Liver (tissue), 9 donors: ENCODE results near the gene CGN. TPM values are rescaled to one million over a fixed set of nuclear protein-coding genes. Genes with fewer than 3 reads are reported as not detected.

Experiments
- DNase-seq: peaks from one replicate; pipeline ENCODE4 v3.0.0-alpha.2; 2017; ENCODE audit warnings: low spot score
- H3K27ac ChIP-seq, 2 donors: one replicate each; pipeline ENCODE4 v1.7.0; 2013; ENCODE audit warnings: inconsistent platforms in 2 of 2, low read length in 2 of 2, control low read depth in 1 of 2, low read depth in 1 of 2, mild to moderate bottlenecking in 1 of 2
- H3K27me3 ChIP-seq, 4 donors: one replicate each; pipeline versions ENCODE4 v1.6.1 to v1.7.0; 2013; ENCODE audit warnings: low read length in 3 of 4, inconsistent platforms in 1 of 4, mild to moderate bottlenecking in 1 of 4, moderate library complexity in 1 of 4; ENCODE audit not compliant: control insufficient read depth in 4 of 4, insufficient read depth in 4 of 4
- H3K36me3 ChIP-seq, 4 donors: one replicate each; pipeline versions ENCODE4 v1.6.1 to v1.7.0; 2013; ENCODE audit warnings: low read length in 3 of 4, mild to moderate bottlenecking in 3 of 4, low read depth in 1 of 4, moderate library complexity in 1 of 4; ENCODE audit not compliant: control insufficient read depth in 4 of 4, insufficient read depth in 3 of 4
- H3K4me1 ChIP-seq, 4 donors: one replicate each; pipeline versions ENCODE4 v1.6.1 to v1.7.0; 2013; ENCODE audit warnings: low read length in 3 of 4, mild to moderate bottlenecking in 3 of 4, moderate library complexity in 1 of 4; ENCODE audit not compliant: control insufficient read depth in 4 of 4, insufficient read depth in 4 of 4
- H3K4me3 ChIP-seq, 3 donors: one replicate each; pipeline versions ENCODE4 v1.6.1 to v1.7.0; 2013; ENCODE audit warnings: low read length in 3 of 3, control low read depth in 1 of 3, low read depth in 1 of 3, mild to moderate bottlenecking in 1 of 3
- H3K9ac ChIP-seq, 2 donors: one replicate each; pipeline ENCODE4 v1.7.0; 2013; ENCODE audit warnings: low read length in 2 of 2, mild to moderate bottlenecking in 2 of 2, moderate library complexity in 2 of 2, control low read depth in 1 of 2, low read depth in 1 of 2
- H3K9me3 ChIP-seq, 4 donors: one replicate each; pipeline versions ENCODE4 v1.6.1 to v1.7.0; 2013; ENCODE audit warnings: low read length in 3 of 4; ENCODE audit not compliant: control insufficient read depth in 4 of 4
- ATF3 ChIP-seq: IDR thresholded peaks from 2 replicates; pipeline ENCODE4 v1.6.1; 2016; ENCODE audit warnings: antibody characterized with exemption
- EGR1 ChIP-seq, 2 donors: IDR thresholded peaks; 2 replicates each; pipeline ENCODE4 v1.6.1; 2016 to 2018; ENCODE audit warnings: antibody characterized with exemption in 2 of 2, low read depth in 2 of 2
- FOXA2 ChIP-seq: IDR thresholded peaks from 2 replicates; pipeline ENCODE4 v1.6.1; 2016; ENCODE audit warnings: antibody characterized with exemption
- HNF4A ChIP-seq, 2 donors: conservative IDR thresholded peaks; 2 replicates each; pipeline ENCODE4 v1.6.1; 2016; ENCODE audit warnings: antibody characterized with exemption in 2 of 2, mild to moderate bottlenecking in 2 of 2
- JUND ChIP-seq, 2 donors: IDR thresholded peaks; 2 replicates each; pipeline ENCODE4 v1.6.1; 2016; ENCODE audit warnings: antibody characterized with exemption in 2 of 2
- MAX ChIP-seq: IDR thresholded peaks from 2 replicates; pipeline ENCODE4 v1.6.1; 2016; ENCODE audit warnings: antibody characterized with exemption
- NR2F2 ChIP-seq: IDR thresholded peaks from 2 replicates; pipeline ENCODE4 v1.6.1; 2016; ENCODE audit warnings: antibody characterized with exemption
- RAD21 ChIP-seq, 2 donors: IDR thresholded peaks; 2 replicates each; pipeline ENCODE4 v1.6.1; 2016; ENCODE audit warnings: antibody characterized with exemption in 2 of 2, mild to moderate bottlenecking in 2 of 2
- RXRA ChIP-seq, 2 donors: IDR thresholded peaks; 2 replicates each; pipeline ENCODE4 v1.6.1; 2017 to 2018; ENCODE audit warnings: antibody characterized with exemption in 2 of 2, mild to moderate bottlenecking in 1 of 2
- SP1 ChIP-seq: IDR thresholded peaks from 2 replicates; pipeline ENCODE4 v1.6.1; 2018; ENCODE audit warnings: antibody characterized with exemption, mild to moderate bottlenecking
- YY1 ChIP-seq: IDR thresholded peaks from 2 replicates; pipeline ENCODE4 v1.6.1; 2016; ENCODE audit warnings: antibody characterized with exemption, mild to moderate bottlenecking
- ZBTB33 ChIP-seq: IDR thresholded peaks from 2 replicates; pipeline ENCODE4 v1.6.1; 2016; ENCODE audit warnings: antibody characterized with exemption
- WGBS: extraction: QIAGEN DNeasy Blood & Tissue Kit; methylation state at CpG from one replicate; pipeline ENCODE4 v1.1.7; 2013; 5-methylcytosine and 5-hydroxymethylcytosine counted together
- polyA plus RNA-seq, 2 donors: library from polyadenylated mRNA; stranded (reverse) in 1 of 2; unstranded in 1 of 2; fragments of 200-250 nt in 1 of 2; fragments of >200 nt in 1 of 2; fragmentation: Nextera tagmentation in 1 of 2; extraction: Ambion mirVana in 1 of 2; gene quantifications; one replicate each; pipeline versions ENCODE4 v1.2.1 to v1.2.3, GENCODE V29; 2013 to 2015
- total RNA-seq, 2 donors: library from RNA; depleted of rRNA; stranded (reverse); fragments of >200 nt; gene quantifications; one replicate each; pipeline ENCODE4 v1.2.3, GENCODE V29; 2014
- TF ChIP-seq, protein P1 (sequence below): fragments of 150-350 bp; IDR thresholded peaks from 2 replicates; pipeline ENCODE4 v1.5.1; 2017; ENCODE audit warnings: improper control_type of control experiment, low read depth, low read length; ENCODE audit not compliant: missing input control
- TF ChIP-seq, protein P2 (sequence below): IDR thresholded peaks from 2 replicates; pipeline ENCODE4 v1.6.1; 2016; ENCODE audit warnings: antibody characterized with exemption, mild to moderate bottlenecking
- donor health status: healthy.
- donor health status: healthy.
- donor health status: healthy.
- donor health status: healthy.
- donor health status: healthy.

CGN gene
- total and polyA plus RNA-seq, 4 donors = 16.9 to 48.9 (median 19.4) TPM

DNA sequence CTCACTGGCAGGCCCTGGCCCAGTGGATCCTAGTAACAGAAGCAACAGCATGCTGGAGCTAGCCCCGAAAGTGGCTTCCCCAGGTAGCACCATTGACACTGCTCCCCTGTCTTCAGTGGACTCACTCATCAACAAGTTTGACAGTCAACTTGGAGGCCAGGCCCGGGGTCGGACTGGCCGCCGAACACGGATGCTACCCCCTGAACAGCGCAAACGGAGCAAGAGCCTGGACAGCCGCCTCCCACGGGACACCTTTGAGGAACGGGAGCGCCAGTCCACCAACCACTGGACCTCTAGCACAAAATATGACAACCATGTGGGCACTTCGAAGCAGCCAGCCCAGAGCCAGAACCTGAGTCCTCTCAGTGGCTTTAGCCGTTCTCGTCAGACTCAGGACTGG is 7.7 kb downstream of the CGN start:
- Histone ChIP-seq H3K4me3 (no peak overlapping the region), H3K9ac (no peak overlapping the region), H3K27me3 (no peaks in the 10 kb centered on the region), H3K9me3 (no peaks in the 10 kb centered on the region), H3K27ac (no peak overlapping the region), H3K36me3 (peaks cover 8 to 18% (median 13%) of the 10 kb centered on the region in 4 donors), H3K4me1 (peaks cover 2 to 45% (median 26%) of the 10 kb centered on the region in 4 donors)
- no peak for TF ChIP-seq RXRA (IDR thresholded peaks at IDR 0.05)
- TF ChIP-seq EGR1 (IDR thresholded peaks at IDR 0.05; ENCODE audit: low read depth in 2 of 2) = no peak
- no peak for TF ChIP-seq MAX
- TF ChIP-seq NR2F2 = no peak
- TF ChIP-seq JUND (IDR thresholded peaks at IDR 0.05) = no peak
- TF ChIP-seq HNF4A (conservative IDR thresholded peaks at IDR 0.05) = no peak
- TF ChIP-seq, protein P1, sequence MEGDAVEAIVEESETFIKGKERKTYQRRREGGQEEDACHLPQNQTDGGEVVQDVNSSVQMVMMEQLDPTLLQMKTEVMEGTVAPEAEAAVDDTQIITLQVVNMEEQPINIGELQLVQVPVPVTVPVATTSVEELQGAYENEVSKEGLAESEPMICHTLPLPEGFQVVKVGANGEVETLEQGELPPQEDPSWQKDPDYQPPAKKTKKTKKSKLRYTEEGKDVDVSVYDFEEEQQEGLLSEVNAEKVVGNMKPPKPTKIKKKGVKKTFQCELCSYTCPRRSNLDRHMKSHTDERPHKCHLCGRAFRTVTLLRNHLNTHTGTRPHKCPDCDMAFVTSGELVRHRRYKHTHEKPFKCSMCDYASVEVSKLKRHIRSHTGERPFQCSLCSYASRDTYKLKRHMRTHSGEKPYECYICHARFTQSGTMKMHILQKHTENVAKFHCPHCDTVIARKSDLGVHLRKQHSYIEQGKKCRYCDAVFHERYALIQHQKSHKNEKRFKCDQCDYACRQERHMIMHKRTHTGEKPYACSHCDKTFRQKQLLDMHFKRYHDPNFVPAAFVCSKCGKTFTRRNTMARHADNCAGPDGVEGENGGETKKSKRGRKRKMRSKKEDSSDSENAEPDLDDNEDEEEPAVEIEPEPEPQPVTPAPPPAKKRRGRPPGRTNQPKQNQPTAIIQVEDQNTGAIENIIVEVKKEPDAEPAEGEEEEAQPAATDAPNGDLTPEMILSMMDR = no peak
- no peak for TF ChIP-seq YY1
- no peak for DNase-seq
- 97% methylated on average over 15 of the region's 15 CpGs for WGBS

- no peak for DNase-seq
- no peak overlapping the region for H3K4me3 ChIP-seq
- no peaks in the 10 kb centered on the region for H3K9me3 ChIP-seq
- H3K27ac ChIP-seq = no peak overlapping the region
- WGBS = 81% methylated on average over 2 of the region's 2 CpGs
- H3K9ac ChIP-seq = no peak overlapping the region
- H3K27me3 ChIP-seq = no peaks in the 10 kb centered on the region
- TF ChIP-seq HNF4A (conservative IDR thresholded peaks at IDR 0.05) (no peak), ATF3 (no peak), MAX (no peak), SP1 (no peak), EGR1 (IDR thresholded peaks at IDR 0.05; ENCODE audit: low read depth in 2 of 2) (no peak), RAD21 (IDR thresholded peaks at IDR 0.05) (no peak), FOXA2 (no peak), ZBTB33 (no peak), JUND (IDR thresholded peaks at IDR 0.05) (no peak)
- TF ChIP-seq, protein P2, sequence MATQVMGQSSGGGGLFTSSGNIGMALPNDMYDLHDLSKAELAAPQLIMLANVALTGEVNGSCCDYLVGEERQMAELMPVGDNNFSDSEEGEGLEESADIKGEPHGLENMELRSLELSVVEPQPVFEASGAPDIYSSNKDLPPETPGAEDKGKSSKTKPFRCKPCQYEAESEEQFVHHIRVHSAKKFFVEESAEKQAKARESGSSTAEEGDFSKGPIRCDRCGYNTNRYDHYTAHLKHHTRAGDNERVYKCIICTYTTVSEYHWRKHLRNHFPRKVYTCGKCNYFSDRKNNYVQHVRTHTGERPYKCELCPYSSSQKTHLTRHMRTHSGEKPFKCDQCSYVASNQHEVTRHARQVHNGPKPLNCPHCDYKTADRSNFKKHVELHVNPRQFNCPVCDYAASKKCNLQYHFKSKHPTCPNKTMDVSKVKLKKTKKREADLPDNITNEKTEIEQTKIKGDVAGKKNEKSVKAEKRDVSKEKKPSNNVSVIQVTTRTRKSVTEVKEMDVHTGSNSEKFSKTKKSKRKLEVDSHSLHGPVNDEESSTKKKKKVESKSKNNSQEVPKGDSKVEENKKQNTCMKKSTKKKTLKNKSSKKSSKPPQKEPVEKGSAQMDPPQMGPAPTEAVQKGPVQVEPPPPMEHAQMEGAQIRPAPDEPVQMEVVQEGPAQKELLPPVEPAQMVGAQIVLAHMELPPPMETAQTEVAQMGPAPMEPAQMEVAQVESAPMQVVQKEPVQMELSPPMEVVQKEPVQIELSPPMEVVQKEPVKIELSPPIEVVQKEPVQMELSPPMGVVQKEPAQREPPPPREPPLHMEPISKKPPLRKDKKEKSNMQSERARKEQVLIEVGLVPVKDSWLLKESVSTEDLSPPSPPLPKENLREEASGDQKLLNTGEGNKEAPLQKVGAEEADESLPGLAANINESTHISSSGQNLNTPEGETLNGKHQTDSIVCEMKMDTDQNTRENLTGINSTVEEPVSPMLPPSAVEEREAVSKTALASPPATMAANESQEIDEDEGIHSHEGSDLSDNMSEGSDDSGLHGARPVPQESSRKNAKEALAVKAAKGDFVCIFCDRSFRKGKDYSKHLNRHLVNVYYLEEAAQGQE = no peak
- H3K36me3 ChIP-seq = peaks cover 10 to 25% (median 20%) of the 10 kb centered on the region in 4 donors
- peaks cover under 1 to 38% (median 25%) of the 10 kb centered on the region in 4 donors for H3K4me1 ChIP-seq
Observed at GRCh38 chr1:151519667-151520066, 8.5 kb downstream of the CGN start.
